Measurements from ENCODE around the gene HSD17B14. TPM values are rescaled to one million over a fixed set of nuclear protein-coding genes. Genes with fewer than 3 reads are reported as not detected.
"Not testable (repeated sequence)": the region's sequence is repeated elsewhere in the genome, so short reads cannot be mapped to it uniquely, and the experiment has no call there.

HSD17B14 gene
- total RNA-seq: under 1 TPM; 0.27 to 0.77 TPM

DNA sequence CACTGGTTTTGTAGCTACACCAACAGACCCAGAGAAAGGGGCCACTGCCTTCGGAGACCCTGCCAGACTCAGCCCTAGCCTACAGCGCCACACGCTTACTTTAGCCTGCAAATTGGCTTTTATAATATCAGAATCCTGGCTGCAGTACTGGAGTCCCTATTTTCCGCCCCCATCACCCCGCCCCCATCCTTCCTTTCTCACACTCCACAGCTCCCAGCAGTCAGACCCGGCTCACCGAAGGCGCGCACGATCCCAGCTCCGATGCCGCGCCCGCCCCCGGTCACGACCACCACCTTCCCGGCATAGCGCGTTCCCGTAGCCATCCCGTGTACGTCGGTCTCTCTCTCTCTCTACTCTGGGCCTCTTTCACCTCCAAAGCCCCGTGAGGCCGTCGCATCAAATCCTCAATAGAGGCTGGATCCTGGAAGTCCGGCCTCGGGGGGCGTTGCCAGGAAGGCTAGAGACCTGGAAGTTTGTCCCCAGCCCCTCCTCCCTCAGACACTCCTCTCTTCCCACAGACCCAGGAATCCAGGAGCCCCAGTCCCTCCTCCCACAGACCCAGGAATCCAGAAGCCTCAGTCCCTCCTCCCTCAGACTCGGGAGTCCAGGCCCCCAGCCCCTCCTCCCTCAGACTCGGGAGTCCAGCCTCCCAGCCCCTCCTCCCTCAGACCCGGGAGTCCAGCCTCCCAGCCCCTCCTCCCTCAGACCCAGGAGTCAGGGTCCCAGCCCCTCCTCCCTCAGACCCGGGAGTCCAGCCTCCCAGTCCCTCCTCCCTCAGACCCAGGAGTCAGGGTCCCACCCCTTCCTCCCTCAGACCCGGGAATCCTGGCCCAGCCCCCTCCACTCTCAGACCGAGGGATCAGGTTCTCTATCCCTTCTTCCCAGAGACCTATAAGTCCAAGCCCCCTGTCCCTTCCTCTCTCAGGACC, at the start of gene HSD17B14:
Gene HSD17B14, minus strand, starts transcription at position 403 of the 929 bp plus-strand sequence. Its CDS starts 80 bp downstream, at position 323.
- ChIA-PET POLR2A (no interaction called here), CTCF (interaction anchor here (0.6 to 3.6 kb wide), 15 partner anchors 9 to 157 kb away, joined by 3 to 20 read pairs (median 3); partner anchors contain the start of genes FTL and RUVBL2)
- Mint-ChIP-seq H3K4me1 (peaks cover 25% of the 10 kb centered on the region), H3K27ac (peak within 1 kb of the TSS; percentile 83), H3K27me3 (peaks cover 4% of the 10 kb centered on the region), H3K4me3 (peak within 1 kb of the TSS; percentile 72), H3K36me3 (ENCODE audit: low read depth) (no peaks in the 10 kb centered on the region), H3K9me3 (no peaks in the 10 kb centered on the region)
- no peak for DNase-seq

DNA sequence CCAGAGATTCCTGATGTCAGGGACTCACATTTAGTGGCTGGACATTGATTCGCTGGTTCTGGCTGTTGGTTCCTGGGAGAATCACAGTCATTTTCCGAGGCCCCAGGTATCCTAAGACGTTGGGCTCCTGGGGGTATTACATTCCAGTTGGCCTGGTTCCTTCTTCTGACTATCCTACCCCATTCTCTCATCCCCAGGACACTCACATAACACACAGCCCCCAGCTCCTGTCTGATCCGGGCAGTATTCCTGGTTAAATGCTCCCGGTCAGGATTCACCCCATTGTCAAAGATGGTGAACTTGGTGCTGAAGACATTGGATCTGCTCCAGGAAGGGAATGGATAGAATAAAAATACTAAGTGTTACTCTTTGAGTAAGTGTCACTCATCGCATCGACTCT, 47.4 kb upstream of the HSD17B14 start:
- CTCF ChIA-PET: interaction anchor here (3.5 kb wide), 1 partner anchor 12 kb away, joined by 11 read pairs; no protein-coding TSS in a partner anchor
- Mint-ChIP-seq H3K9me3 (no peaks in the 10 kb centered on the region), H3K27me3 (no peaks in the 10 kb centered on the region), H3K4me3 (no peak overlapping the region), H3K27ac (no peak overlapping the region), H3K36me3 (ENCODE audit: low read depth) (peaks cover 8% of the 10 kb centered on the region), H3K4me1 (peaks cover 6% of the 10 kb centered on the region)
- DNase-seq: no peak
- POLR2A ChIA-PET: no interaction called here

DNA sequence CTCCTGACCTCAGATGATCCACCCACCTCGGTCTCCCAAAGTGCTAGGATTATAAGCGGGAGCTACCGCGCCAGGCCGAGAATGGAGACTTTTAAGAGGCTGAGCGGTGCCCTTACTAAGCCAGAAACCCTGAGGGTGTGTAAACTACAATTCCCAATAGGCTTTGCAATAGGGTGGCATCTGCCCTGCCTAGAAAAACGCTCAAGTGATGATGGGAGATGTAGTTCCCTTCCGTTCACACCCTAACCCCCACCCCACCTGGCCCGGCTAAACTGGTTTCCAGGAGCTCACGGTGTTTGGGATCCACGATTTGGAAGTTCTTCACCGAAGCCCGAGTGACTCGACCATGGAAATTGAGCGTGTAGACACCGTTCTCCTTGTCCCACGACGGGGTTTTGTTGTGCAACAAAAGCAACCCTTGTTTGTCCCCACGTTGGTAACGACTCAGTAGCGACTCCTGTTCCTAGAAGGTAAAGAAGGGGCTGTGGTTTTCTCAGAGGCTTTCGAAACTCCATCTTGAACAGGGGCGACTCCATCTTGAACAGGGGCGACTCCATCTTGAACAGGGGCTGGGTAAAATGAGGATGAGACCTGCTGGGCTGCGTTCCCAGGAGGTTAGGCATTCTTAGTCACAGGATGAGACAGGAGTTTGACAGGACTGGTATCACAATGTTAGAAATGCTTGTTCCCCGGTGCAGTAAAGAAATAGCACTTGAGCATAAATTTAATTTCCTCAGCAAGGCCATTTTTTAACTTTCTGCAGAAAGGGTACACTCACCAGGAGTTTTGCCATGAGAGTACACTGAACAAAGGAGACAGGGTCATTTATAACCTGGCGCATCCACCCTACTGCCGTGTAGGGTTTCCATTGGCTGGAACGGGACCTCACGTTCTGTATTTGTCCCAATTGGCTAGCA, 45.7 kb upstream of the HSD17B14 start:
- Mint-ChIP-seq H3K27me3 (no peaks in the 10 kb centered on the region), H3K9me3 (no peaks in the 10 kb centered on the region), H3K27ac (peak overlapping the region; percentile 41), H3K36me3 (ENCODE audit: low read depth) (peaks cover 23% of the 10 kb centered on the region), H3K4me1 (peaks cover 19% of the 10 kb centered on the region), H3K4me3 (no peak overlapping the region)
- CTCF ChIA-PET: no interaction called here
- POLR2A ChIA-PET: no interaction called here
- no peak for DNase-seq

DNA sequence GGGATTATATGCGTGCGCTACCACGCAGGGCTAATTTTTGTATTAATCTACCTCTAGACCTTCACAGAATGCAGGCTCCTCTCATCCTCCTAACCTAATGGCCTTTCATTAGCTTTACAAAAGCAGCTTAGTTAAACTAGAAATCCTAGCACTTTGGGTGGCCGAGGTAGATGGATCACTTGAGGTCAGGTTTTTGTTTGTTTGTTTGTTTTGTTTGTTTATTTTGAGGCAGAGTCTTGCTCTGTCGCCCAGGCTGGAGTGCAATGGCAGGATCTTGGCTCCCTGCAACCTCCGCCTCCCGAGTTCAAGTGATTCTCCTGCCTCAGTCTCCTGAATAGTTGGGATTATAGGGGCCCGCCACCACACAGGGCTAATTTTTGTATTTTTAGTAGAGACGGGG, 43.4 kb upstream of the HSD17B14 start:
- CTCF ChIA-PET: interaction anchor here (0.9 to 1.1 kb wide), 2 partner anchors 37 to 80 kb away, joined by 3 read pairs; no protein-coding TSS in a partner anchor
- H3K27ac Mint-ChIP-seq, DNase-seq, H3K9me3 Mint-ChIP-seq, H3K27me3 Mint-ChIP-seq, H3K4me3 Mint-ChIP-seq, POLR2A ChIA-PET: not testable (repeated sequence)
- Mint-ChIP-seq H3K4me1 (peaks cover 37% of the 10 kb centered on the region), H3K36me3 (ENCODE audit: low read depth) (peaks cover 38% of the 10 kb centered on the region)

DNA sequence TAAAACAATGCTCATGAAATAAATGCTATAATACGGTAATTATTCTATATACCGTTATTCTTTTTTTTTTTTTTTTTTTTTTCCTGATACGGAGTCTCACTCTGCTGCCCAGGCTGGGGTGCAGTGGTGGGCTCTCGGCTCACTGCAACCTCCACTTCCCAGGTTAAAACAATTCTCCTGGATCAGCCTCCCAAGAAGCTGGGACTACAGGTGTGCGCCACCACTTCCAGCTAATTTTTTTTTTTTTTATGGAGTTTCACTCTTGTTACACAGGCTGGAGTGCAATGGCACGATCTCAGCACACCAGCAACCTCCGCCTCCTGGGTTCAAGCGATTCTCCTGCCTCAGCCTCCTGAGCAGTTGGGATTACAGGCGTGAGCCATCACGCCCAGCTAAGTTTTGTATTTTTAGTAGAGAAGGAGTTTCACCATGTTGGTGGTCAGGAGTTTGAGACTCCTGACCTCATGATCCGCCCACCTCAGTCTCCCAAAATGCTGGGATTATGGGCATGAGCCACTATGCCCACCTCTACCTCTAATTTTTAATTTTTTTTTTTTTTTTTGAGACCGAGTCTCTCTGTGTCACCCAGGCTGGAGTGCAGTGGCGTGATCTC, 42.8 kb upstream of the HSD17B14 start:
- ChIA-PET POLR2A (no interaction called here), CTCF (interaction anchor here (0.6 to 1.1 kb wide), 2 partner anchors 81 to 282 kb away, joined by 3 read pairs; no protein-coding TSS in a partner anchor)
- no peak for DNase-seq
- peaks cover 43% of the 10 kb centered on the region for H3K4me1 Mint-ChIP-seq
- H3K36me3 Mint-ChIP-seq (ENCODE audit: low read depth): peaks cover 44% of the 10 kb centered on the region
- H3K9me3 Mint-ChIP-seq: no peaks in the 10 kb centered on the region
- H3K27ac Mint-ChIP-seq: no peak overlapping the region
- H3K27me3 Mint-ChIP-seq: no peaks in the 10 kb centered on the region
- H3K4me3 Mint-ChIP-seq: no peak overlapping the region

DNA sequence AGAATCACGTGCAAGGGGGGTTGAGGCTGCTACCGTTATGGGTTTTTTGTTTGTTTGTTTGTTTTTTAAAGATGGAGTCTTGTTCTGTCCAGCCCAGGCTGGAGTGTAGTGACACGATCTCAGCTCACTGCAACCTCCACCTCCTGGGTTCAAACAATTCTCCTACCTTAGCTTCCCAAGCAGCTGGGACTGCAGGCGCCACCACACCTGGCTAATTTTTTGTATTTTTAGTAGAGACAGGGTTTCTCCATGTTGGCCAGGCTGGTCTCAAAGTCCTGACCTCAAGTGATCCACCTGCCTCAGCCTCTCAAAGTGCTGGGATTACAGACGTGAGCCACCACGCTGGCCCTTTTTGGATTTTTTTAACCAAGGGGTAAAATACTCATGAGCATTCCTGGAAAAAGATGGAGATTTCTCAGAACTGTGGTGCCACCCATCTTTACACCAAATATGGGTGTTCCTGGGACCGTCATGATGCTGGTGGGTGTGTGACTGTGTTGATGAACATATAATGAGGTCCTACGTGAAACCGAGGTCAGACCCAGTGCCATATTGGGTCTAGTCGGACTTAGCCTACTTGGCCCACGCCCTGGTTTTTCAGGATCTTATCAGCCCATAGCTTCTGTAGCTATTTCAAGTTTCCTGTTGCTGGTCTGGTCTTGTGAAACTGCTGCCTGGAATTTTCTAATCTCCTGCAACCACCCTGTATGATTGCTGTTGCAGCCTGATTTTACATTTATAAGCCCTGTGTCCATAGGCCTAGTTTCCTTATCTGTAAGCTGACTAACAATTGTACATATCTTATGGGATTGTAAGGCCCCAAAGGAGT, 42.1 kb upstream of the HSD17B14 start:
- CTCF ChIA-PET: interaction anchor here (0.6 to 1.1 kb wide), 2 partner anchors 81 to 282 kb away, joined by 3 read pairs; no protein-coding TSS in a partner anchor
- Mint-ChIP-seq H3K27ac (peak overlapping the region; percentile 76), H3K9me3 (no peaks in the 10 kb centered on the region), H3K4me1 (peaks cover 48% of the 10 kb centered on the region), H3K36me3 (ENCODE audit: low read depth) (peaks cover 47% of the 10 kb centered on the region), H3K27me3 (no peaks in the 10 kb centered on the region), H3K4me3 (no peak overlapping the region)
- POLR2A ChIA-PET: no interaction called here
- peak; percentile 37 for DNase-seq

DNA sequence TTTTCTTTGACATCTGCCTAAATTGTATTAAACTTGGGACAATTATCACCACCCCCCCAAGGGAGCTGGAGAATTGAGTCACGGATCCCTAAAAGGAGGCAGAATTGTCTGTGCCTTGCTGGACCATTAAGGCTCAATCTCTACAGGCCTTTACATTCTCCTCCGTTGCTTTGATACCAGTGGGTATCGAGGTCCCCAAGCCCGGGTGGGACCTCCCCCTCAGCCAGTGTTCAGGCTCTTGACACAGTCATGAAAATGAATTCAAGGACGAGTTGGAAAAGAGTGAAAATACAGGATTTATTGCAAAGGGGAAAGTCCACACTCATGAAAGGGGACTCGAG, 41.5 kb upstream of the HSD17B14 start:
- Mint-ChIP-seq H3K27ac (peak overlapping the region; percentile 76), H3K4me3 (no peak overlapping the region), H3K4me1 (peaks cover 52% of the 10 kb centered on the region), H3K9me3 (no peaks in the 10 kb centered on the region), H3K27me3 (no peaks in the 10 kb centered on the region), H3K36me3 (ENCODE audit: low read depth) (peaks cover 52% of the 10 kb centered on the region)
- CTCF ChIA-PET: no interaction called here
- DNase-seq: no peak
- POLR2A ChIA-PET: no interaction called here

DNA sequence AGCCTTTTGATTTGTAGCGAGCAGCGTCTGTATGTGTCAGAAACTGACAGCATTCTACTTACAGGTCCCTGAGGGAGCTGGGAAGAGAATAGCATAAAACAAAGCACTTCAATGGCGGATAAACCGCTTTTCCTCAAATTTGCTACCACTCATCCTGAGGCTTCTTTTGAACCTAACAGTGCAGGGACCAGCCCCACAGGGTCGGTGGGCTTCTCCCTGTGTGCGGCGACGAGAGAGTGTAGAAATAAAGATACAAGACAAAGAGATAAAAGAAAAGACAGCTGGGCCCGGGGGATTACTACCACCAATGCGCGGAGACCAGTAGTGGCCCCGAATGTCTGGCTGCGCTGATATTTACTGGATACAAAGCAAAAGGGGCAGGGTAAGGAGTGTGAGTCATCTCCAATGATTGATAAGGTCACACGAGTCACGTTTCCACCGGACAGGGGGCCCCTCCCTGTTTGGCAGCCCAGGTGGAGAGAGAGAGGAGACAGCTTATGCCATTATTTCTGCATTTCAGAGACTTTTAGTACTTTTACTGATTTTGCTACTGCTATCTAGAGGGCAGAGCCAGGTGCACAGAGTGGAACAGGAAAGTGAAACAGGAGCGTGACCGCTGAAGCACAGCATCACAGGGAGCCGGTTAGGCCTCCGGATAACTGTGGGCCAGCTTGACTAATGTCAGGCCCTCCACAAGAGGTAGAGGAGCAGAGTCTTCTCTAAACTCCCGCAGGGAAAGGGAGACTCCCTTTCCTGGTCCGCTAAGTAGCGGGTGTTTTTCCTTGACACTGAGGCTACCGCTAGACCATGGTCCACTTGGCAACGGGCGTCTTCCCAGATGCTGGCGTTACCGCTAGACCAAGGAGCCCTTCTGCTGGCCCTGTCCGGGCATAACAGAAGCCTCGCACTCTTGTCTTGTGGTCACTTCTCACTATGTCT, 40.0 kb upstream of the HSD17B14 start:
- H3K27me3 Mint-ChIP-seq, H3K9me3 Mint-ChIP-seq: not testable (repeated sequence)
- DNase-seq: peak; percentile 44
- H3K27ac Mint-ChIP-seq: peak overlapping the region; percentile 98
- ChIA-PET CTCF (interaction anchor here (1.5 to 4.0 kb wide), 2 partner anchors 10 to 117 kb away, joined by 3 to 16 read pairs; partner anchors contain the start of genes GYS1 and RUVBL2), POLR2A (interaction anchor here (0.6 kb wide), 1 partner anchor 616 kb away, joined by 4 read pairs; no protein-coding TSS in a partner anchor)
- peak overlapping the region; percentile 98 for H3K4me3 Mint-ChIP-seq
- H3K4me1 Mint-ChIP-seq: peaks cover 56% of the 10 kb centered on the region
- H3K36me3 Mint-ChIP-seq (ENCODE audit: low read depth): peaks cover 52% of the 10 kb centered on the region

DNA sequence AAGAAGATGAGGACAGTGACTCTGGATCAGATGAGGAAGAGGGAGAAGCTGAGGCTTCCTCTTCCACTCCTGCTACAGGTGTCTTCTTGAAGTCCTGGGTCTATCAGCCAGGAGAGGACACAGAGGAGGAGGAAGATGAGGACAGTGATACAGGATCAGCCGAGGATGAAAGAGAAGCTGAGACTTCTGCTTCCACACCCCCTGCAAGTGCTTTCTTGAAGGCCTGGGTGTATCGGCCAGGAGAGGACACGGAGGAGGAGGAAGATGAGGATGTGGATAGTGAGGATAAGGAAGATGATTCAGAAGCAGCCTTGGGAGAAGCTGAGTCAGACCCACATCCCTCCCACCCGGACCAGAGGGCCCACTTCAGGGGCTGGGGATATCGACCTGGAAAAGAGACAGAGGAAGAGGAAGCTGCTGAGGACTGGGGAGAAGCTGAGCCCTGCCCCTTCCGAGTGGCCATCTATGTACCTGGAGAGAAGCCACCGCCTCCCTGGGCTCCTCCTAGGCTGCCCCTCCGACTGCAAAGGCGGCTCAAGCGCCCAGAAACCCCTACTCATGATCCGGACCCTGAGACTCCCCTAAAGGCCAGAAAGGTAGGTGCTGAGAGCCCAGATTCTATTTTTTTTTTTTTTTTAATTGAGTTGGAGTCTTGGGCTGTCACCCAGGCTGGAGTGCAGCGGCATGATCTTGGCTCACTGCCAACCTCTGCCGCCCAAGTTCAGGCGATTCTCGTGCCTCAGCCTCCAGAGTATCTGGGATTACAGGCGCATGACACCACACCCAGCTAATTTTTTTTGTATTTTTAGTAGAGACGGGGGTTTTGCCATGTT, 38.2 kb upstream of the HSD17B14 start:
- Mint-ChIP-seq H3K27ac (peak overlapping the region; percentile 98), H3K9me3 (no peaks in the 10 kb centered on the region), H3K4me1 (peaks cover 54% of the 10 kb centered on the region), H3K36me3 (ENCODE audit: low read depth) (peaks cover 48% of the 10 kb centered on the region), H3K4me3 (peak overlapping the region; percentile 98), H3K27me3 (no peaks in the 10 kb centered on the region)
- peak; percentile 29 for DNase-seq
- POLR2A ChIA-PET: no interaction called here
- CTCF ChIA-PET: interaction anchor here (1.1 to 4.0 kb wide), 6 partner anchors 11 to 119 kb away, joined by 3 to 16 read pairs (median 6); partner anchors contain the start of genes GYS1, NUCB1, RUVBL2 and TULP2

DNA sequence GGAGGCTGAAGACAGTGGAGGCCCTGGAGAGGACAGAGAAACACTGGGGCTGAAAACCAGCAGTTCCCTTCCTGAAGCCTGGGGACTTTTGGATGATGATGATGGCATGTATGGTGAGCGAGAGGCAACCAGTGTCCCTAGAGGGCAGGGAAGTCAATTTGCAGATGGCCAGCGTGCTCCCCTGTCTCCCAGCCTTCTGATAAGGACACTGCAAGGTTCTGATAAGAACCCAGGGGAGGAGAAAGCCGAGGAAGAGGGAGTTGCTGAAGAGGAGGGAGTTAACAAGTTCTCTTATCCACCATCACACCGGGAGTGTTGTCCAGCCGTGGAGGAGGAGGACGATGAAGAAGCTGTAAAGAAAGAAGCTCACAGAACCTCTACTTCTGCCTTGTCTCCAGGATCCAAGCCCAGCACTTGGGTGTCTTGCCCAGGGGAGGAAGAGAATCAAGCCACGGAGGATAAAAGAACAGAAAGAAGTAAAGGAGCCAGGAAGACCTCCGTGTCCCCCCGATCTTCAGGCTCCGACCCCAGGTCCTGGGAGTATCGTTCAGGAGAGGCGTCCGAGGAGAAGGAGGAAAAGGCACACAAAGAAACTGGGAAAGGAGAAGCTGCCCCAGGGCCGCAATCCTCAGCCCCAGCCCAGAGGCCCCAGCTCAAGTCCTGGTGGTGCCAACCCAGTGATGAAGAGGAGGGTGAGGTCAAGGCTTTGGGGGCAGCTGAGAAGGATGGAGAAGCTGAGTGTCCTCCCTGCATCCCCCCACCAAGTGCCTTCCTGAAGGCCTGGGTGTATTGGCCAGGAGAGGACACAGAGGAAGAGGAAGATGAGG, 37.4 kb upstream of the HSD17B14 start:
- Mint-ChIP-seq H3K4me3 (peak overlapping the region; percentile 98), H3K27ac (peak overlapping the region; percentile 98), H3K9me3 (no peaks in the 10 kb centered on the region), H3K4me1 (peaks cover 52% of the 10 kb centered on the region), H3K36me3 (ENCODE audit: low read depth) (peaks cover 47% of the 10 kb centered on the region), H3K27me3 (no peaks in the 10 kb centered on the region)
- CTCF ChIA-PET: interaction anchor here (0.8 to 4.0 kb wide), 6 partner anchors 12 to 120 kb away, joined by 3 to 16 read pairs (median 6); partner anchors contain the start of genes GYS1, NUCB1, RUVBL2 and TULP2
- peak; percentile 15 for DNase-seq
- POLR2A ChIA-PET: no interaction called here
